Effector memory CD8-positive, alpha-beta T cell (primary cell): ENCODE measurements around the gene PLA2G10.
"Not testable (repeated sequence)": the region's sequence is repeated elsewhere in the genome, so short reads cannot be mapped to it uniquely, and the experiment has no call there.

Experiments used
- ATAC-seq: fragments of 150-1000 bp; cut with Tn5 transposase; replicated peaks from 2 replicates; pipeline ENCODE4 v1.10.0; 2021; ENCODE audit warnings: mild to moderate bottlenecking, moderate library complexity
- DNase-seq, 3 experiments: peaks; one replicate each; pipeline ENCODE4 v3.0.0; 2021
- H3K27ac Mint-ChIP-seq, 2 donors: one replicate each; pipeline ENCODE4 v1.8.0; 2022; ENCODE audit warnings: mild to moderate bottlenecking in 2 of 2, mixed read lengths in 2 of 2, moderate library complexity in 2 of 2
- H3K27me3 Mint-ChIP-seq, 2 donors: one replicate each; pipeline ENCODE4 v1.8.0; 2022; ENCODE audit warnings: mixed read lengths in 2 of 2
- H3K36me3 Mint-ChIP-seq: one replicate; pipeline ENCODE4 v1.8.0; 2022; ENCODE audit warnings: mild to moderate bottlenecking, moderate library complexity, mixed read lengths; ENCODE audit not compliant: insufficient read depth
- H3K4me1 Mint-ChIP-seq, 2 donors: one replicate each; pipeline ENCODE4 v1.8.0; 2022; ENCODE audit warnings: low read depth in 2 of 2, mixed read lengths in 2 of 2
- H3K4me3 Mint-ChIP-seq, 2 donors: one replicate each; pipeline ENCODE4 v1.8.0; 2022; ENCODE audit warnings: mild to moderate bottlenecking in 2 of 2, mixed read lengths in 2 of 2, moderate library complexity in 2 of 2
- H3K9me3 Mint-ChIP-seq, 2 donors: one replicate each; pipeline ENCODE4 v1.8.0; 2022; ENCODE audit warnings: mixed read lengths in 2 of 2
- total RNA-seq, 9 experiments: gene quantifications; one replicate each; lab custom pipeline; 2026; lab: John Stamatoyannopoulos, UW

PLA2G10 gene, protein sequence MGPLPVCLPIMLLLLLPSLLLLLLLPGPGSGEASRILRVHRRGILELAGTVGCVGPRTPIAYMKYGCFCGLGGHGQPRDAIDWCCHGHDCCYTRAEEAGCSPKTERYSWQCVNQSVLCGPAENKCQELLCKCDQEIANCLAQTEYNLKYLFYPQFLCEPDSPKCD
- total RNA-seq = 0 to 0.06 (median 0) reads per million in 9 experiments

DNA sequence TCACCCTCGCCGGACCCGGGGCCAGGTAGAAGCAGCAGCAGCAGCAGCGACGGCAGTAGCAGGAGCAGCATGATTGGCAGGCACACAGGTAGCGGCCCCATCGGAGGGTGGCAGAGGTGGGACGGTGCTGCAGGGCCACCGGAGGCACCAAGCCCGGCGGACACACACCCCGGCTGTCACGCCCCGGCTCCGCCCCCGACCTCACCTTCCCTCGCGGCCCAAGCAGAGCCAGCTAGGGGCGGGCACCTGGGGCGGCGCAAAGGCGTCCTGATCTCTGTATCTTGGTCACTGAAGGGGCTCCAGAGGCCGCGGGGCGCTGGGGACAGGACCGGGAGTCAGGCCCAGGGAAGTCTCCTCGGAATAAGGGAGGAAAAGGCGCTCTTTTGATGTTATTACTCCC is at the start of gene PLA2G10:
PLA2G10 (minus strand) TSS at position 180 of the 400 bp plus-strand sequence; CDS start at position 101, 79 bp downstream.
- H3K27me3 Mint-ChIP-seq = not testable (repeated sequence)

DNA sequence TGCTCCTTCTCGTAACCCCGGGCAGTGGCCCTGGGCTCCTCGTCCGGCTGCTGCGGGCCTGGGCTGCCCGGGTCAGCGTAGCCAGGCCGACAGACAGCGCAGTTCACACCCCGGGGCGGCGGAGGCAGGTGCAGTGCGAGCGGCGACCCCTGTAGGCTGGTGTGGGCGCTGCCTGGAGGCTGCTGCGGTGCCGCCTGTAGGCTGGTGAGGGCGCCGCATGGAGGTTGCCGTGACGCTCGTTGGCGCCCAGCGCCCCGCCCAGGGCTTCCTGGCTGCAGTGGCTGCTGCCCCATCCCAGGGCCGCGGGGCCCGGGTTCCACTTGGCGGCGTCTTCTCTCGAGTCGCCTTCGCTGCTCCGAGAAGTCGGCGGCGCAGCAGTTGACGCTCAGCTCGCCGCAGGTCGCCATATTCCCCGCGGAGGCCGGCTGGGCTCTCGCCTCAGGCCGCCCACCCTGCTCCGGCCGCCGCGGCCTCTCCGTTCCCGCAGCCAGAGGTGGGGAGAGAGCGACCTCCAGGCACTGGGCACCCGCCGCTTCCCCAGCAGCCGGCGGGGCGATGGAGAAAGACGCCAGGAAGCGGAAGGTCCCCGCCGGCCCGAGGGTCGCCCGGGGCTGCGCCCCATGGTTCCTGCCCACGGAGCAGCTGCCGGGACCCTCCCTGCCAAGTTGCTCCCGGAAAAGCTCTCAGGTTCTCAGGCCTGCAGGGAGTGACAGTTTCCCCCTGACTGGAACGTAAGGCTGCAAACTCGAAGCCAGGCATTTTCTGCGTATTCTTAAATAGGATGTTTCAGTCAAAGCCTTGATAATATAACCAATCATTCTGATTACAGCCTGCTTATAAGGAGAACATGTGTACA is 48.4 kb upstream of the PLA2G10 start, which contains the start of gene NPIPA2:
NPIPA2 (plus strand) TSS at position 261 of the 856 bp plus-strand sequence. CDS start 5,533 bp downstream, outside the sequence.
- H3K27me3 Mint-ChIP-seq, DNase-seq, H3K9me3 Mint-ChIP-seq, H3K4me1 Mint-ChIP-seq, H3K4me3 Mint-ChIP-seq, H3K27ac Mint-ChIP-seq, H3K36me3 Mint-ChIP-seq: not testable (repeated sequence)
- peak; percentile 99 for ATAC-seq

More for the DNA sequence above, at the start of gene PLA2G10:
- ATAC-seq, H3K9me3 Mint-ChIP-seq, DNase-seq, H3K27ac Mint-ChIP-seq, H3K4me1 Mint-ChIP-seq, H3K4me3 Mint-ChIP-seq, H3K36me3 Mint-ChIP-seq: not testable (repeated sequence)

DNA sequence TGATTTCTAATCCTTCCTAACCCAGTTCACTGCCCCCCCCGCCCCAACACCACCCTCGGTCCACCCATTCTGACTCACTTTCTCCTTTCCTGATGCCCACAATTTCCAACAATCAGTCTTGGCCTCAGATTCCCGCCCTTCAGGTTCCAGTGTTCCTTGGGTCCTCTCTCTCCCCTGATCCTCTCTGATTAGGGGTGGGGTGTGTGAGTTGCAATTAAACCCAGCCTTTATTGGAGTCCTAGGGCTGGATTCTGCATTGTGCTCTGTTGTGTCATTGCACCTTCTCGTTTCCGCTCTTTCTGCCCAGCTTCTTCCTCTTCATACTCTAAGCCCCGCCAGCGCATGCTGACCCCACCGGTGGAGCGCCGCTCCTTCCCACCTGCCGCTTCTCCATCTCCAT is 47.7 kb upstream of the PLA2G10 start:
- not testable (repeated sequence) for H3K4me1 Mint-ChIP-seq, H3K36me3 Mint-ChIP-seq, DNase-seq, ATAC-seq, H3K27me3 Mint-ChIP-seq, H3K4me3 Mint-ChIP-seq, H3K27ac Mint-ChIP-seq, H3K9me3 Mint-ChIP-seq

DNA sequence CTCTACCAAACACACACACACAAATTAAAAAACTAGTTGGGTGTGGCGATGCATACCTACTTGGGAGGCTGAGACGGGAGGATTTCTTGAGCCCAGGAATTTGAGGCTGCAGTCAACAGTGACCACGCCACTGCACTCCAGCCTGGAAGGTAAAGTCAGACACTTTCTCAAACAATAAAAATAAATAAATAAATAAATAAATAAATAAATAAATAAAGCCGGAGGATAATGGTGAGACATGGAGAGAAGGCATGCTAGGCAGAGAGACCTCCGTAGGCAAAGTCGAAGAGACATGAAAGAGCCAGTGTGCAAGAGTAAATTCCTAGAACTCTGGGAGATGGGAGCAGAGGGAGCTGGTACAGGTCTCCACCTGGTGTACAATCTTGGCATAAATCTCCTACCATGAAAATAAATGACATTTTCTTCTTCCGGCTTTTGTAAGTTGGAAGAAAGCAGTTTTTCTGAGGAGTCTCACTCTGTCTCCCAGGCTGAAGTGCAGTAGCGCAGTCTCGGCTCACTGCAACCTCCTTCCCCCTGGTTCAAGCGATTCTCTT is 46.8 kb upstream of the PLA2G10 start:
- not testable (repeated sequence) for DNase-seq, H3K36me3 Mint-ChIP-seq, H3K27ac Mint-ChIP-seq, H3K9me3 Mint-ChIP-seq, ATAC-seq, H3K27me3 Mint-ChIP-seq, H3K4me3 Mint-ChIP-seq, H3K4me1 Mint-ChIP-seq

DNA sequence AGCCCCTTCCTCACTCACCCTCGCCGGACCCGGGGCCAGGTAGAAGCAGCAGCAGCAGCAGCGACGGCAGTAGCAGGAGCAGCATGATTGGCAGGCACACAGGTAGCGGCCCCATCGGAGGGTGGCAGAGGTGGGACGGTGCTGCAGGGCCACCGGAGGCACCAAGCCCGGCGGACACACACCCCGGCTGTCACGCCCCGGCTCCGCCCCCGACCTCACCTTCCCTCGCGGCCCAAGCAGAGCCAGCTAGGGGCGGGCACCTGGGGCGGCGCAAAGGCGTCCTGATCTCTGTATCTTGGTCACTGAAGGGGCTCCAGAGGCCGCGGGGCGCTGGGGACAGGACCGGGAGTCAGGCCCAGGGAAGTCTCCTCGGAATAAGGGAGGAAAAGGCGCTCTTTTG is 39.1 kb upstream of the PLA2G10 start:
- ATAC-seq, H3K27me3 Mint-ChIP-seq, H3K9me3 Mint-ChIP-seq, H3K4me3 Mint-ChIP-seq, H3K36me3 Mint-ChIP-seq, H3K4me1 Mint-ChIP-seq, DNase-seq, H3K27ac Mint-ChIP-seq: not testable (repeated sequence)

DNA sequence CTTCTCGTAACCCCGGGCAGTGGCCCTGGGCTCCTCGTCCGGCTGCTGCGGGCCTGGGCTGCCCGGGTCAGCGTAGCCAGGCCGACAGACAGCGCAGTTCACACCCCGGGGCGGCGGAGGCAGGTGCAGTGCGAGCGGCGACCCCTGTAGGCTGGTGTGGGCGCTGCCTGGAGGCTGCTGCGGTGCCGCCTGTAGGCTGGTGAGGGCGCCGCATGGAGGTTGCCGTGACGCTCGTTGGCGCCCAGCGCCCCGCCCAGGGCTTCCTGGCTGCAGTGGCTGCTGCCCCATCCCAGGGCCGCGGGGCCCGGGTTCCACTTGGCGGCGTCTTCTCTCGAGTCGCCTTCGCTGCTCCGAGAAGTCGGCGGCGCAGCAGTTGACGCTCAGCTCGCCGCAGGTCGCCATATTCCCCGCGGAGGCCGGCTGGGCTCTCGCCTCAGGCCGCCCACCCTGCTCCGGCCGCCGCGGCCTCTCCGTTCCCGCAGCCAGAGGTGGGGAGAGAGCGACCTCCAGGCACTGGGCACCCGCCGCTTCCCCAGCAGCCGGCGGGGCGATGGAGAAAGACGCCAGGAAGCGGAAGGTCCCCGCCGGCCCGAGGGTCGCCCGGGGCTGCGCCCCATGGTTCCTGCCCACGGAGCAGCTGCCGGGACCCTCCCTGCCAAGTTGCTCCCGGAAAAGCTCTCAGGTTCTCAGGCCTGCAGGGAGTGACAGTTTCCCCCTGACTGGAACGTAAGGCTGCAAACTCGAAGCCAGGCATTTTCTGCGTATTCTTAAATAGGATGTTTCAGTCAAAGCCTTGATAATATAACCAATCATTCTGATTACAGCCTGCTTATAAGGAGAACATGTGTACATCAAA is 9.3 kb upstream of the PLA2G10 start, which contains the start of gene NPIPA3:
NPIPA3 (plus strand) TSS at position 256 of the 856 bp plus-strand sequence. CDS start 5,533 bp downstream, outside the sequence.
- ATAC-seq = peak; percentile 98
- not testable (repeated sequence) for H3K36me3 Mint-ChIP-seq, DNase-seq, H3K9me3 Mint-ChIP-seq, H3K27me3 Mint-ChIP-seq, H3K4me1 Mint-ChIP-seq, H3K4me3 Mint-ChIP-seq, H3K27ac Mint-ChIP-seq

DNA sequence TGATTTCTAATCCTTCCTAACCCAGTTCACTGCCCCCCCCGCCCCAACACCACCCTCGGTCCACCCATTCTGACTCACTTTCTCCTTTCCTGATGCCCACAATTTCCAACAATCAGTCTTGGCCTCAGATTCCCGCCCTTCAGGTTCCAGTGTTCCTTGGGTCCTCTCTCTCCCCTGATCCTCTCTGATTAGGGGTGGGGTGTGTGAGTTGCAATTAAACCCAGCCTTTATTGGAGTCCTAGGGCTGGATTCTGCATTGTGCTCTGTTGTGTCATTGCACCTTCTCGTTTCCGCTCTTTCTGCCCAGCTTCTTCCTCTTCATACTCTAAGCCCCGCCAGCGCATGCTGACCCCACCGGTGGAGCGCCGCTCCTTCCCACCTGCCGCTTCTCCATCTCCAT is 8.6 kb upstream of the PLA2G10 start:
- DNase-seq, H3K4me3 Mint-ChIP-seq, H3K27me3 Mint-ChIP-seq, H3K36me3 Mint-ChIP-seq, H3K9me3 Mint-ChIP-seq, H3K27ac Mint-ChIP-seq, H3K4me1 Mint-ChIP-seq: not testable (repeated sequence)
- peak; percentile 2 for ATAC-seq

DNA sequence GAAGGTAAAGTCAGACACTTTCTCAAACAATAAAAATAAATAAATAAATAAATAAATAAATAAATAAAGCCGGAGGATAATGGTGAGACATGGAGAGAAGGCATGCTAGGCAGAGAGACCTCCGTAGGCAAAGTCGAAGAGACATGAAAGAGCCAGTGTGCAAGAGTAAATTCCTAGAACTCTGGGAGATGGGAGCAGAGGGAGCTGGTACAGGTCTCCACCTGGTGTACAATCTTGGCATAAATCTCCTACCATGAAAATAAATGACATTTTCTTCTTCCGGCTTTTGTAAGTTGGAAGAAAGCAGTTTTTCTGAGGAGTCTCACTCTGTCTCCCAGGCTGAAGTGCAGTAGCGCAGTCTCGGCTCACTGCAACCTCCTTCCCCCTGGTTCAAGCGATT is 7.8 kb upstream of the PLA2G10 start:
- not testable (repeated sequence) for H3K27ac Mint-ChIP-seq, H3K27me3 Mint-ChIP-seq, ATAC-seq, H3K36me3 Mint-ChIP-seq, H3K9me3 Mint-ChIP-seq, H3K4me1 Mint-ChIP-seq, H3K4me3 Mint-ChIP-seq, DNase-seq

DNA sequence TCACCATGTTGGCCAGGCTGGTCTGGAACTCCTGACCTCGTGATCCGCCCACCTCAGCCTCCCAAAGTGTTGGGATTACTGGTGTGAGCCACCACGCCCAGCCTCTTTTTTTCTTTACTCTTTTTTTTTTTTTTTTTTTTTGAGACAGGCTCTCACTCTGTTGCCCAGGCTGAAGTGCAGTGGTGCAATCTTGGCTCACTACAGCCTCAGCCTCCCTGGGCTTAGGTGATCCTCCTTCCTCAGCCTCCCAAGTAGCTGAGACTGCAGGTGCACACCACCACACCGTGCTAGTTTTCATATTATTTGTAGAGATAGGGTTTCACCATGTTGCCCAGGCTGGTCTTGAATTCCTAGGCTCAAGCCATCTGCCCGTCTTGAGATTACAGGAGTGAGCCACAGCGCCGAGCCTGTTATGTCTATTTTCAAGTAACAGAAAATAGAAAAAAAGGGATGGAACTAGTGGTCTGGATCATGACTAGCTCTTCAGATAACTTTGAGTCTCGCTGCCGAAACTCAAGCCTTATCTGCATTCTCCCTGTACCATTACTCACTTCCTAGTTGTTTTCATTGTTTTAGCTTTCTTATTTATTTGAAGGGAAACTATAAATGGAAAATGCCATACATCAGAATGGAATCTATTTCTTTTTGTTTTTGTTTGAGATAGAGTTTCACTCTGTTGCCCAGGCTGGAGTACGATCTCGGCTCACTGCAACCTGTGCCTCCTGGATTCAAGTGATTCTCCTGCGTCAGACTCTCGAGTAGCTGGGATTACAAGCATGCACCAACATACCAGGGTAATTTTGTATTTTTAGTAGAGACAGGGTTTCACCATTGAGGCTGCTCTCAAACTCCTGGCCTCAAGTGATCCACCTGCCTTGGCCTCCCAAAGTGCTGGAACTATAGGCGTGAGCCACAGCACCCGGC is 8.0 kb downstream of the PLA2G10 start:
- H3K9me3 Mint-ChIP-seq, H3K27ac Mint-ChIP-seq, H3K4me1 Mint-ChIP-seq, DNase-seq, H3K36me3 Mint-ChIP-seq, ATAC-seq, H3K4me3 Mint-ChIP-seq, H3K27me3 Mint-ChIP-seq: not testable (repeated sequence)

DNA sequence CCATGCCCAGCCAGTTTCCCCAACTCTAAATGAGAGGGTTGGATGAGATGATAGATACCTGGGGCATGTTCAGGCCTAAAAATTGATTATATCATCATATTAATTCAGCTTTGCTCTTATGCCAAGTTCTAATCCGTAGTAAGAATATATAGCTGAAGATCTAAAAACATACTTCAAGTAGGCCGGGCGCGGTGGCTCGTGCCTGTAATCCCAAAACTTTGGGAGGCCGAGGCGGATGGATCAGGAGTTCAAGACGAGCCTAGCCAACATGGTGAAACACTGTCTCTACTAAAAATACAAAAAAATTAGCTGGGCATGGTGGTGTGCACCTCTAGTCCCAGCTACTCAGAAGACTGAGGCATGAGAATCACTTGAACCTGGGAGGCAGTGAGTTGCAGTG is 12.0 kb downstream of the PLA2G10 start:
- peaks cover 15 to 33% of the 10 kb centered on the region in 2 donors for H3K27me3 Mint-ChIP-seq
- ATAC-seq (no peak), DNase-seq (no peak)
- no peak overlapping the region for H3K27ac Mint-ChIP-seq
- H3K36me3 Mint-ChIP-seq = peaks cover 3% of the 10 kb centered on the region
- no peak overlapping the region for H3K4me3 Mint-ChIP-seq
- H3K4me1 Mint-ChIP-seq = no peaks in the 10 kb centered on the region
- peaks cover 0 to 3% of the 10 kb centered on the region in 2 donors for H3K9me3 Mint-ChIP-seq

DNA sequence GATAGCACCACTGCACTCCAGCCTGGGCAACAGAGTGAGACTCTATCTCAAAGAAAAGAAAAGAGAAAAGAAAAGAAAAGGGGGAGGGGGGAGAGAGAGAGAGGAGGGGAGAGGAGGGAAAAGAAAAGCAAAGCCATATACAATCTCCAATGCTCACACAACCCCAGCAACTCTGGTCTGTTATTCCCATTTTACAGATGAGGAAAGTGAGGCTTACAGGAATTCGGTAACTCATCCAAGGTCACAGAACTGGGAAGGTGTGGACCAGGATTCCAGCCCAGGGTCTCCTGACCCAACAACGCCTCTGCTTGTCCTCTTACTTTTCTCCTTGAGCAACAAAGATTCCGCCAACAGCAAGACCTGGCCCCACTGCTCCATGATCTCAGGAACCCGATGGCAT is 13.0 kb downstream of the PLA2G10 start:
- no peak overlapping the region for H3K27ac Mint-ChIP-seq

DNA sequence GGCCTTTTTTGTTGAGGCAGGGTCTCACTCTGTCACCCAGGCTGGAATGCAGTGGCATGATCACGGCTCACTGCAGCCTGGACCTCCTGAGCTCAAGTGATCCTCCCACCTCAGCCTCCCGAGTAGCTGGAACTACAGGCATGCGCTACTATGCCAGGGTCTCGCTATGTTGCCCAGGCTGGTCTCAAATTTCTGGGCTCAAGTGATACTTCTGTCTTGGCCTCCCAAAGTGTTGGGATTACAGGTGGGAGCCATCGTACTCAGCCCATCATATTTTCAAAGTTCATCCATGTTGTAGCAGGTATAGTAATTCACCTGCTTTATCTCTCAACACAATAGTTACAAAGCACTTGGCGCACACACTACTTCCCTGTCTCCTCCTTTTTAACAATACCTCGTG is 13.7 kb downstream of the PLA2G10 start:
- not testable (repeated sequence) for H3K4me1 Mint-ChIP-seq, H3K9me3 Mint-ChIP-seq

More for the DNA sequence above, 13.0 kb downstream of the PLA2G10 start:
- peaks cover 0 to 3% of the 10 kb centered on the region in 2 donors for H3K9me3 Mint-ChIP-seq
- ATAC-seq = no peak
- H3K36me3 Mint-ChIP-seq = peaks cover 3% of the 10 kb centered on the region
- H3K4me1 Mint-ChIP-seq = no peaks in the 10 kb centered on the region
- DNase-seq = no peak
- no peak overlapping the region for H3K4me3 Mint-ChIP-seq
- H3K27me3 Mint-ChIP-seq = peaks cover 20 to 33% of the 10 kb centered on the region in 2 donors

More for the DNA sequence above, 13.7 kb downstream of the PLA2G10 start:
- not testable (repeated sequence) for H3K27ac Mint-ChIP-seq, ATAC-seq, DNase-seq, H3K4me3 Mint-ChIP-seq, H3K36me3 Mint-ChIP-seq
- H3K27me3 Mint-ChIP-seq = peaks cover 20 to 33% of the 10 kb centered on the region in 2 donors
